ENCODE measurements around the gene FXYD5. TPM values are rescaled to one million over a fixed set of nuclear protein-coding genes. Genes with fewer than 3 reads are reported as not detected.

The FXYD5 gene, protein sequence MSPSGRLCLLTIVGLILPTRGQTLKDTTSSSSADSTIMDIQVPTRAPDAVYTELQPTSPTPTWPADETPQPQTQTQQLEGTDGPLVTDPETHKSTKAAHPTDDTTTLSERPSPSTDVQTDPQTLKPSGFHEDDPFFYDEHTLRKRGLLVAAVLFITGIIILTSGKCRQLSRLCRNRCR
- total RNA-seq, result 10 to 100 TPM; 24.0 to 29.6 TPM
- polyA plus RNA-seq (2013, experiment 1 of 2), result 36.6 TPM
- polyA plus RNA-seq (2013, experiment 2 of 2), result 27.4 TPM
- long read RNA-seq, experiment 1, partial matches to known transcripts, result 2 of 15 reads
- long read RNA-seq, experiment 1, other reads (novel, unspliced or antisense), result 7 of 15 reads
- long read RNA-seq, experiment 2, transcript FXYD5-204 (9 exons, 872 nt), result major isoform, 8 of 11 reads
- long read RNA-seq, experiment 2, partial matches to known transcripts, result 0 of 11 reads
- long read RNA-seq, experiment 2, other reads (novel, unspliced or antisense), result 1 of 11 reads
- long read RNA-seq, experiment 3, transcript FXYD5-201 (8 exons, 1,580 nt), result minor isoform, 5 of 17 reads
- long read RNA-seq, experiment 3, transcript FXYD5-204 (9 exons, 872 nt), result major isoform, 9 of 17 reads
- long read RNA-seq, experiment 3, partial matches to known transcripts, result 2 of 17 reads
- long read RNA-seq, experiment 3, other reads (novel, unspliced or antisense), result 1 of 17 reads
- long read RNA-seq, experiment 4, transcript FXYD5-207 (9 exons, 898 nt), result minor isoform, 5 of 72 reads
- long read RNA-seq, experiment 4, transcript FXYD5-204 (9 exons, 872 nt), result major isoform, 63 of 72 reads
- long read RNA-seq, experiment 4, partial matches to known transcripts, result 0 of 72 reads
- long read RNA-seq, experiment 4, other reads (novel, unspliced or antisense), result 0 of 72 reads

DNA sequence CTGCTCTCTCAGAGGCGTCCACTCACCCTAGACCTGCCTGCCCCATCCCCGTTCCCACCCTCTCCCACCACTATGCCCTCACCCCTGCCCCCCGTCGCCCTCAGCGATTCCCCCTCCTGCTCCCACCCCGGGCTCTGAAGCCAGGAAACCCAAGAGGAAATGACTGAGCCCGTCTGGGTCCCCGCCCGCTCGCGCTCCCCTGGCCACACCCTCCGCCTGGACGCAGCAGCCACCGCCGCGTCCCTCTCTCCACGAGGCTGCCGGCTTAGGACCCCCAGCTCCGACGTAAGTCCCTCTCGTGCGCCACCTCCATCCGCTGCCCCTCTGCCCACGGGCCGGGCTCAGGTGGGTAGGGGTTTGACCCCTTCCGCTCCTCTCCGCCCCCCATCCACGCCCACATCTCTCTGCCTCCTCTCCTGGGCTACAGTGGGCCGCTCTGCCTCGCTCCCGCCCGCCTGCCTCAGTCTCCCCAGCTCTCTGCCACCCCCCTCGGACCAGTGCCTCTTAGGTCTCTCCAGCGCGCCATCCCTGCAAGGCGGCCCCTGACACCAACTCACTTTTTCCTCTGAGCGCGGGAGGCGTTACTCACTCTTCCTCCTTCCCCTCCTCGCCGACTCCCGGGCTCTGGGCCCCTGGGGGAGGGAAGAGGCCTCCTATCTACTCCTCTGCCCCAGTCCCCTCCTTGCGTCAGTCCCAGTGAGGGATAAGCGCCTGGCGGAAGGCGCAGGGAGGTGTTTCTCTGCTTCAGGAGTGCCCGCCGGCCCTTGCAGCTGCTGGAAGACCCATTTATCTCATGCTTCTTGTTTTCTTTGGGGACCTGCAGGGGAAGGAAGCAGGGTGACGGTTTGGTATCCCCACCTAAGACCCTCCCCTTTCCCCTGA is at the start of gene FXYD5:
Gene FXYD5 (plus strand): TSS at position 211 of the 882 bp plus-strand sequence. CDS start 816 bp downstream, outside the sequence.
- Histone ChIP-seq H3K4me3 (ENCODE audit: low read length) (peak within 1 kb of the TSS; percentile 78), H3K4me1 (ENCODE audit: control insufficient read depth, insufficient read depth, low read length) (no peaks in the 10 kb centered on the region), H3K27me3 (ENCODE audit: control insufficient read depth, insufficient read depth, low read length, poor library complexity, severe bottlenecking) (peaks cover 27% of the 10 kb centered on the region), H3K9me3 (ENCODE audit: control insufficient read depth, low read length) (no peaks in the 10 kb centered on the region), H3K36me3 (ENCODE audit: control insufficient read depth, insufficient read depth, low read length) (no peaks in the 10 kb centered on the region), H3K27ac (ENCODE audit: low read depth, low read length) (no peak within 1 kb of the TSS), H3K9ac (ENCODE audit: extremely low read depth, low read length, poor library complexity, severe bottlenecking) (peak within 1 kb of the TSS; percentile 15)
- H3K4me3 Mint-ChIP-seq, result peak within 1 kb of the TSS; percentile 86
- TF ChIP-seq, protein P1, sequence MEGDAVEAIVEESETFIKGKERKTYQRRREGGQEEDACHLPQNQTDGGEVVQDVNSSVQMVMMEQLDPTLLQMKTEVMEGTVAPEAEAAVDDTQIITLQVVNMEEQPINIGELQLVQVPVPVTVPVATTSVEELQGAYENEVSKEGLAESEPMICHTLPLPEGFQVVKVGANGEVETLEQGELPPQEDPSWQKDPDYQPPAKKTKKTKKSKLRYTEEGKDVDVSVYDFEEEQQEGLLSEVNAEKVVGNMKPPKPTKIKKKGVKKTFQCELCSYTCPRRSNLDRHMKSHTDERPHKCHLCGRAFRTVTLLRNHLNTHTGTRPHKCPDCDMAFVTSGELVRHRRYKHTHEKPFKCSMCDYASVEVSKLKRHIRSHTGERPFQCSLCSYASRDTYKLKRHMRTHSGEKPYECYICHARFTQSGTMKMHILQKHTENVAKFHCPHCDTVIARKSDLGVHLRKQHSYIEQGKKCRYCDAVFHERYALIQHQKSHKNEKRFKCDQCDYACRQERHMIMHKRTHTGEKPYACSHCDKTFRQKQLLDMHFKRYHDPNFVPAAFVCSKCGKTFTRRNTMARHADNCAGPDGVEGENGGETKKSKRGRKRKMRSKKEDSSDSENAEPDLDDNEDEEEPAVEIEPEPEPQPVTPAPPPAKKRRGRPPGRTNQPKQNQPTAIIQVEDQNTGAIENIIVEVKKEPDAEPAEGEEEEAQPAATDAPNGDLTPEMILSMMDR (conservative IDR thresholded peaks at IDR 0.05), result peak; percentile 36
- WGBS, 2 experiments (ENCODE audit: insufficient coverage in 1 of 2, insufficient read length in 1 of 2), result 0 to 2% methylated on average over 8 to 49 of the region's 49 CpGs
- H3K36me3 Mint-ChIP-seq (ENCODE audit: low read depth), result peaks cover 11% of the 10 kb centered on the region
- peaks cover 6% of the 10 kb centered on the region for H3K4me1 Mint-ChIP-seq
- H3K27ac Mint-ChIP-seq, result peak within 1 kb of the TSS; percentile 59
- H3K9me3 Mint-ChIP-seq, result no peaks in the 10 kb centered on the region
- DNase-seq, result peak; percentile 87
- peaks cover 36% of the 10 kb centered on the region for H3K27me3 Mint-ChIP-seq (ENCODE audit: insufficient read depth)

- Histone ChIP-seq H3K9me3 (ENCODE audit: control insufficient read depth, low read length) (no peaks in the 10 kb centered on the region), H3K27me3 (ENCODE audit: control insufficient read depth, insufficient read depth, low read length, poor library complexity, severe bottlenecking) (no peaks in the 10 kb centered on the region), H3K36me3 (ENCODE audit: control insufficient read depth, insufficient read depth, low read length) (no peaks in the 10 kb centered on the region), H3K9ac (ENCODE audit: extremely low read depth, low read length, poor library complexity, severe bottlenecking) (no peak overlapping the region), H3K4me1 (ENCODE audit: control insufficient read depth, insufficient read depth, low read length) (no peaks in the 10 kb centered on the region), H3K4me3 (ENCODE audit: low read length) (no peak overlapping the region), H3K27ac (ENCODE audit: low read depth, low read length) (no peak overlapping the region)
- Mint-ChIP-seq H3K27ac (no peak overlapping the region), H3K9me3 (peaks cover 3% of the 10 kb centered on the region), H3K4me3 (no peak overlapping the region), H3K36me3 (ENCODE audit: low read depth) (no peaks in the 10 kb centered on the region), H3K27me3 (ENCODE audit: insufficient read depth) (no peaks in the 10 kb centered on the region), H3K4me1 (no peaks in the 10 kb centered on the region)
- DNase-seq, result no peak
- WGBS, 2 experiments (ENCODE audit: insufficient coverage in 1 of 2, insufficient read length in 1 of 2), result 91 to 100% methylated on average over 2 to 6 of the region's 6 CpGs
- TF ChIP-seq, protein P1 (conservative IDR thresholded peaks at IDR 0.05), result no peak
Observed at GRCh38 chr19:35105047-35105410, 49.5 kb upstream of the FXYD5 start.
